Hypothalamus (tissue), 51 donors: ENCODE results near the gene SNRPA.
"Not testable (repeated sequence)": the region's sequence is repeated elsewhere in the genome, so short reads cannot be mapped to it uniquely, and the experiment has no call there.

Experiments
- DNase-seq, 51 donors: peaks; one replicate each; lab custom pipeline; 2025; lab: John Stamatoyannopoulos, UW

Gene SNRPA

GRCh38 chr19:40719414-40719894 is 31.5 kb upstream of the SNRPA start:
- DNase-seq = no peak

- DNase-seq = no peak
Observed at GRCh38 chr19:40721140-40721486, 29.9 kb upstream of the SNRPA start.

GRCh38 chr19:40721936-40722661 is 28.9 kb upstream of the SNRPA start:
- peak in 1 of 51 donors; percentile 47 for DNase-seq

GRCh38 chr19:40723661-40724254 is 27.2 kb upstream of the SNRPA start:
- no peak for DNase-seq

- no peak for DNase-seq
Observed at GRCh38 chr19:40724315-40724714, 26.7 kb upstream of the SNRPA start.

GRCh38 chr19:40724855-40725254 is 26.1 kb upstream of the SNRPA start:
- no peak for DNase-seq

GRCh38 chr19:40726279-40726678 is 24.7 kb upstream of the SNRPA start:
- DNase-seq = no peak

GRCh38 chr19:40730065-40730464 is 20.9 kb upstream of the SNRPA start:
- DNase-seq = not testable (repeated sequence)

GRCh38 chr19:40732304-40732703 is 18.7 kb upstream of the SNRPA start:
- DNase-seq = not testable (repeated sequence)

- no peak for DNase-seq
Observed at GRCh38 chr19:40733149-40733548, 17.9 kb upstream of the SNRPA start.

- DNase-seq = no peak
Observed at GRCh38 chr19:40735013-40735771, 15.8 kb upstream of the SNRPA start.

- DNase-seq = no peak
Observed at GRCh38 chr19:40736661-40737060, 14.3 kb upstream of the SNRPA start.

- DNase-seq = no peak
Observed at GRCh38 chr19:40737102-40737644, 13.8 kb upstream of the SNRPA start.

- no peak for DNase-seq
Observed at GRCh38 chr19:40739030-40739839, 11.8 kb upstream of the SNRPA start.

- peak in 2 of 51 donors; percentile 16 to 47 for DNase-seq
Observed at GRCh38 chr19:40739871-40740703, 10.9 kb upstream of the SNRPA start.

GRCh38 chr19:40740747-40741146 is 10.3 kb upstream of the SNRPA start:
- DNase-seq = peak in 28 of 51 donors; percentile 3 to 83 (median 52)

GRCh38 chr19:40741527-40742390 is 9.2 kb upstream of the SNRPA start:
- DNase-seq = no peak

GRCh38 chr19:40742477-40742876 is 8.5 kb upstream of the SNRPA start:
- DNase-seq = no peak

GRCh38 chr19:40742886-40743285 is 8.1 kb upstream of the SNRPA start:
- no peak for DNase-seq
